Hematopoietic multipotent progenitor cell treated with erythropoietin and hydrocortisone succinate and interleukin-3 and kit ligand, for 4 days (in vitro differentiated cells): ENCODE measurements around the gene RNF212B.

ENCODE experiments used
- DNase-seq: peaks from one replicate; pipeline ENCODE4 v3.0.0-alpha.2; 2015

RNF212B gene

DNA sequence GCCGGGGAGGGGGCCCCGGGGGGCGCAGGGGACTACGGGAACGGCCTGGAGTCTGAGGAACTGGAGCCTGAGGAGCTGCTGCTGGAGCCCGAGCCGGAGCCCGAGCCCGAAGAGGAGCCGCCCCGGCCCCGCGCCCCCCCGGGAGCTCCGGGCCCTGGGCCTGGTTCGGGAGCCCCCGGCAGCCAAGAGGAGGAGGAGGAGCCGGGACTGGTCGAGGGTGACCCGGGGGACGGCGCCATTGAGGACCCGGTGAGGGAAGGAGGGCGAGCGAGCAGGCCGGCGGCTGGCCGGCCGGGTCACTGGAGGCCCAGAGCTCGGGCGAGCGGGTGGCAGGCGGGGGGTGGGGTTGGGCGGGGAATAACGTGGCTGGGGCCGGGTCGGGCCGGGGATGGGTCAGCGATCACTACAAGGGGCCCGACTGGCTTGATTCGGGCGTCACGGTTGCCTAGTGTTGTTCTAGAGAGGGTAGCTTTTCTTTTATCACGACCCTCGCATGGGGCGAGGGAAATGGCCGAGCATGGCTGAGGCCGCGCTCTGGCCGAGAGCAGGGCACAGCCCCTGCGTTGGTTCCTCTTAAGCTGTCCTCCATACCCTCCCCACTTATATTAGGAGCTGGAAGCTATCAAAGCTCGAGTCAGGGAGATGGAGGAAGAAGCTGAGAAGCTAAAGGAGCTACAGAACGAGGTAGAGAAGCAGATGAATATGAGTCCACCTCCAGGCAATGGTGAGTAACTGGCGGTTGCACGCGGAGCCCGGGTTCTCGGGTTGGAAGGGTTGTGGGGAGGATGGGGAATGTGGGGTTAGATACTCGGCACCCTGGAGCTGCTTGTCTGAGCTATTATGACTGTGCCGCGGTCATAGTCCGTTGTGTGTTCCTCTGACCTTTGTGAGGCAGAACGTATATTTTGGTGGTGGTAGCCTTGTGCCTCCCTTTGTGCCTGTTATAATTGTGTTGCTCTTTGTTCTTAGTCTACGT is 84.1 kb downstream of the RNF212B start:
- peak; percentile 65 for DNase-seq
